ENCODE data around the gene OPHN1.
"Not testable (repeated sequence)": the region's sequence is repeated elsewhere in the genome, so short reads cannot be mapped to it uniquely, and the experiment has no call there.

The OPHN1 gene

GRCh38 chrX:68422478-68422877, 10.8 kb downstream of the OPHN1 start:
- no peak for DNase-seq (ENCODE audit: low read depth)

GRCh38 chrX:68421636-68422035, 11.7 kb downstream of the OPHN1 start:
- DNase-seq (ENCODE audit: low read depth) = no peak

GRCh38 chrX:68420559-68420958, 12.7 kb downstream of the OPHN1 start:
- DNase-seq (ENCODE audit: low read depth) = no peak

GRCh38 chrX:68419975-68420374, 13.3 kb downstream of the OPHN1 start:
- DNase-seq (ENCODE audit: low read depth) = no peak

GRCh38 chrX:68417651-68418050, 15.6 kb downstream of the OPHN1 start:
- DNase-seq (ENCODE audit: low read depth) = no peak

- no peak for DNase-seq (ENCODE audit: low read depth)
Measured at GRCh38 chrX:68416592-68416991, 16.7 kb downstream of the OPHN1 start.

- no peak for DNase-seq (ENCODE audit: low read depth)
Measured at GRCh38 chrX:68415316-68415715, 18.0 kb downstream of the OPHN1 start.

- DNase-seq (ENCODE audit: low read depth) = no peak
Measured at GRCh38 chrX:68413254-68413653, 20.0 kb downstream of the OPHN1 start.

DNA sequence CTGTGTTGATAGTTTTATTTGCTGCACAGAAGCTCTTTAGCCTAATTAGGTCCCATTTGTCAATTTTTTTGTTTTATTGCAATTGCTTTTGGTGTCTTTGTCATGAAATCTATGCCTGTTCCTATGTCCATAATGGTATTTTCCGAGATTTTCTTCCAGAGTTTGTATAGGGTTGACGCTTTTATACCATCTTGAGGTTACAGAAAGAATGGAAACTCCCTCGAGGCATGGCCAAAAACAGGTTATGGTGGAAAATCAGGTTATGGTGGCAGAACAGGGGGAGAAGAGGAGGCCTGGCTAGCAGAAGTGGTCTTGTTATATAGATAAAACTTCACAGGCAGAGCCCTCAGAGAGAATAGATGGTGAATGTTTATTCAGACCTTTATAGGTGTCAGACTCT, 21.6 kb downstream of the OPHN1 start:
- DNase-seq (ENCODE audit: low read depth) = no peak

DNA sequence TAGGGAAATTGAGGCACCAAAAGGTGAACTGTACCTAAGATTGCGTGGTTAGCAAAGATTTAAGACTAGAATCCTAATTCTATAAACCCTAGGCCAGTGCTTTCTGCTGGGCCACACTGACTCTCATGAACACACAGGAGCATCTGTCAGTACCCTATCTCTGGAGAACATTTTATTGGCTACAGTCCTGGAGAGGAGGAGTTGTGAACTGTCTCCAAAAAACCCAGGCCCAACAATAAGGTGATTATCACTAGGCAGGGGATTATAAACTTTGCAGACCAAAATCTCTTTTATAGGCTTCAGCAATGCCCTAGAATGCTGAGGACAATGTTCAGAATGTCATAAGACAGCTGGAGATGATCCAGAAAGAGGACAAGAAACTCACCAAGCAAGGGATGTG, 24.1 kb downstream of the OPHN1 start:
- DNase-seq (ENCODE audit: low read depth) = no peak

- DNase-seq (ENCODE audit: low read depth) = no peak
Measured at GRCh38 chrX:68403522-68403921, 29.8 kb downstream of the OPHN1 start.

DNA sequence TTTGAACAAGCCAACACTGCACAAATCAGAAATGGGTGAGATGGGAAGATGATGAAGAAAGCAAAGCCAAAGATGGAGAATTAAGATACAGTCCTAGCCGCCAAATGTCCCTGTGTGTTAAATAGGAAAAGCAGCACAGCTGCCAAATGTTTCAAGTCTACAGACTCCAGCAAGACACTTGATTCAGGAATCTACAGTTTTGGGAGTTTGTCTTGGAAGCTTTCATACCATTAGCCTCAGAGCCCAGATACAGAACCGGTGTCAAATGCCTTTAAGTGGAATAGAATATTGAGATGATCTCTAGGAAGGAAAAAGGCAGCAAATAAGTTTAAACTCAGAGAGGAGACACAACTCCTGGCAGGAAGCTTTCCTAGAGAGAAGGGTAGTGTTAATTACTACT, 30.3 kb downstream of the OPHN1 start:
- no peak for DNase-seq (ENCODE audit: low read depth)

GRCh38 chrX:68402094-68402493, 31.2 kb downstream of the OPHN1 start:
- DNase-seq (ENCODE audit: low read depth) = no peak

DNA sequence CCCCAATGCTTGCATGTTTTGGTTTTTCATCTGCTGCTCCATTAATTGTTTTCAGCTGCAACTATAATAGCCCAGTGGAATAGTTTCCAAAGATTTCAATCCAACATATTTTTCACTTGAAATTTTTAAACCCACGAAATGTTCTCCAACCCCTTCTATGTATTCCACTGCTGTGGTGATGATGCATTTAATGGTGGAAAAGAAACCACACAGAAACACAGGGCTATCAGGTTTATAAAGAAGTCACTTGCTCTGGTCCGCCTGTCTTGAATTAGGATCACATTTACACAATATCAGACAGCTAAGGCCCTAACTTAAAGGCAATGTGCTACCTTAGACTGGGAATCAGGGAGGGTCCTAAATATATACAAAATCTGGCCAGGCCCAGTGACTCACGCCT, 35.0 kb downstream of the OPHN1 start:
- DNase-seq (ENCODE audit: low read depth) = no peak

GRCh38 chrX:68396953-68397352, 36.3 kb downstream of the OPHN1 start:
- DNase-seq (ENCODE audit: low read depth) = no peak

- not testable (repeated sequence) for DNase-seq (ENCODE audit: low read depth)
Measured at GRCh38 chrX:68389419-68389960, 43.8 kb downstream of the OPHN1 start.

DNA sequence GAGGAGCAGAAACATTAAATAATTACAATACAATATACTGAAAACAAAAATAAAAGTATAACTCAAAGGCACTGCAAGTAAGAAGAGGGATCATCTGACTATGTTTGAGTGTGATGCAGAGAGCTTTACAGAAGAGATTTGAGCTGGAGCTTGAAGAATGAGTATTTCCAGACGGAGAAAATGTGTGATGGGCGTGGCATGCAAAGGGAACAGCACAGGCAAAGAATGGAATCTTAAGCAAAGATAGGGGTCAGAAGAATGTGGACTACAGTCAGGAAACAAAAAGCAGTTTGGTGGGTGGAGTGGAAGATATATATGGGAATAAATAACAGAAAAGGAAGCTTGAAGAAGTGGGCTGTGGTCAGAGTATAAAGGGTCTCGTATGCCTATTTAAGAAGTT, 45.5 kb downstream of the OPHN1 start:
- no peak for DNase-seq (ENCODE audit: low read depth)

GRCh38 chrX:68383540-68383939, 49.8 kb downstream of the OPHN1 start:
- DNase-seq (ENCODE audit: low read depth) = no peak

GRCh38 chrX:68377579-68377978, 55.7 kb downstream of the OPHN1 start:
- not testable (repeated sequence) for DNase-seq (ENCODE audit: low read depth)

DNA sequence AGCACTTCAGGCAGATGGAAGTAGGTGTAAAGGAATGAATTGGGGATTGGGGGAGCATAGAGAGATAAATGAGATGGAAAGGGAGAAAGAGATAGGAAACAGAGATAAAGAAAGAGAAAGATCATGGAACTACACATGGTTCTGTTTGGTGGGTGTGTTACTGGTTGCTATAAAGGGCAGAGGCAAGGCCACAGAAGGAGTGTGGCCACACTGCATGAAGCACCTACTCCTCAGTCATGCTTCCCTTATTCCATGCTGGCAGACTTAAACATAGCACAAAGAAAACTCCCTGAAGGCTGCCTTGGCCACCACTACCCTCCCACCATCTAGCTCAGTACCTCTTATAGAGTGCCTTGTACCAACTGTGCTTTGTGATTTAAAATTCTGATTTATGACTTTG, 56.9 kb downstream of the OPHN1 start:
- DNase-seq (ENCODE audit: low read depth) = no peak

GRCh38 chrX:68375803-68376202, 57.5 kb downstream of the OPHN1 start:
- DNase-seq (ENCODE audit: low read depth) = no peak

DNA sequence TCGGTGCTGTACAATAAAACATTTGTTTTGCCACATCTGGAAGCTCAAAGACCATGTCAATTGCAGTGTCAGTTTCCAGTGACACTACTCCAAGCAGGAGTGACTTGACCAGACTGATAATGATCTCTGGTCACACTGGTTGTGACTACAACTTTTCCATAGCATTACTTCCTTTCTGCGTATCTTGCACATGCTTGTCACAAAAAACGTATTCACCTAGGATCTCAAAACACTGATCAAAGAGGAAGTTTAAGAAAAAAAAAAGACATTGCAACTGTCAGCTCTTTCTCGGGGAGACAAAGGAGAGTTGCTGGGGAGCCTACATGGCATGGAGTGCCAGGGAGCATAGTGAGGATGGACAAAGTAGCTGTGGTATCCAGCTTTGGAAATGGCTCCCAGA, 60.6 kb downstream of the OPHN1 start:
- no peak for DNase-seq (ENCODE audit: low read depth)

- no peak for DNase-seq (ENCODE audit: low read depth)
Measured at GRCh38 chrX:68369559-68369958, 63.7 kb downstream of the OPHN1 start.

DNA sequence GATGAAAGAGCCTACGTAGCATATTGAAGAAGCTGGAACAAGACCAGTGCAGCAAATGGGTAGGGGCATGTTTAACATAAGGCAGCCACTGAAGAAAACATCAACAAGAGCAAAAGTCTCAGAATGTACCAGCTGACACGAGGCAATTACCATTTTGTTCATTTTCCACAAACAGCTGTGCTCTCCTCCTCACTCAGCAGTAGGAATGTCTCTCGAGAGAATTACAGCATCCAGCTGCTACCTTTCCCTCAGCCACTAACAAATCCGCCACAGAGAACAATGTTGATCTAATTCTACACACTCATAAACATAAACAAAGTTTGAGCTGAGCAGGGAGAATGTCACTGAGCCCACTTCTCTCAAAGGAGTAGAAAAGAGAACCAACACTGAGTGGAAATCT, 68.0 kb downstream of the OPHN1 start:
- no peak for DNase-seq (ENCODE audit: low read depth)

GRCh38 chrX:68363984-68364383, 69.3 kb downstream of the OPHN1 start:
- DNase-seq (ENCODE audit: low read depth) = no peak

Data from T follicular helper cell (primary cell).